T-helper 9 cell (primary cell): ENCODE measurements around the gene SLC22A14.

Source experiments
- DNase-seq: peaks from one replicate; pipeline ENCODE4 v3.0.0-alpha.2; 2020

The SLC22A14 gene

DNA sequence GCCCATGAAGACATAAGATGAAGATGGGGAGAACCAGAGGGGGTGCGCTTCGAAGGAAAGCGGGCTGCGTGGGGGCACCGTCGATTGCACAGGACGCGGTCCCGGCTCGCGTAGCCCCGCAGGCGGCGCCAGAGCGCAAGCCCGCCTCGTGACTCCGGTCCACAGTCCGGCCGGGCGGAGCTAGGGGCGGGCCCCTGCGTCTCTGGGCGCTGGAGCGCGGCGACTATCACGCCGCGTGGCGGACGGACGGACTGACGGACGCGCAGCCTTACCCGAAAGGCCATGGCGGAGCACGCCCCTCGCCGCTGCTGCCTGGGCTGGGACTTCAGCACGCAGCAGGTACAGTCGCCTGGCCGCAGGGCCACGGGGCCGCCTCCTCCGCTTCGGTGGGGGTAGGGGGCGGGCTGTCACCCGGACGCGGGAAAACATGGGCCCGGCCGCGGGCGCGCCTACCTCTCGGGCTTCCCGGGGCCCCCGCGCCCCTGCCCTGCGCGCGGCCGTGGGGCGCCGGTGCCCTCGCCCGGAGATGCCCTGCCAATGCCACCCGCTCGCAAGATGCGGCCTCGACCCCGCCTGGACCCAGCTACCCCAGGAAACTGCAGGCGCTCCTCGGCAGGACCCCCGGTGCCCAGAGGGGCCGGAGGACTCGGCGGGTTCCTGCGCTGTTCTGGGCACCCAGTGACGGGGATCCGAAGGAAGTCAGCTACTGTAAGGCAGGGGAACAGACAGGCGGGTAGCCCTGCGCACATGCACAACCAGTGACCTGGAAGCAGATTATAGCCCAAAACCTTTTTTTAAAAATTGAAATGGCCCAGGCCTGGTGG lies 64.7 kb downstream of the SLC22A14 start, which contains the start of gene XYLB:
Gene XYLB (plus strand): TSS at position 199 of the 824 bp plus-strand sequence. CDS start 84 bp downstream, at position 283.
- DNase-seq, result peak; percentile 59

DNA sequence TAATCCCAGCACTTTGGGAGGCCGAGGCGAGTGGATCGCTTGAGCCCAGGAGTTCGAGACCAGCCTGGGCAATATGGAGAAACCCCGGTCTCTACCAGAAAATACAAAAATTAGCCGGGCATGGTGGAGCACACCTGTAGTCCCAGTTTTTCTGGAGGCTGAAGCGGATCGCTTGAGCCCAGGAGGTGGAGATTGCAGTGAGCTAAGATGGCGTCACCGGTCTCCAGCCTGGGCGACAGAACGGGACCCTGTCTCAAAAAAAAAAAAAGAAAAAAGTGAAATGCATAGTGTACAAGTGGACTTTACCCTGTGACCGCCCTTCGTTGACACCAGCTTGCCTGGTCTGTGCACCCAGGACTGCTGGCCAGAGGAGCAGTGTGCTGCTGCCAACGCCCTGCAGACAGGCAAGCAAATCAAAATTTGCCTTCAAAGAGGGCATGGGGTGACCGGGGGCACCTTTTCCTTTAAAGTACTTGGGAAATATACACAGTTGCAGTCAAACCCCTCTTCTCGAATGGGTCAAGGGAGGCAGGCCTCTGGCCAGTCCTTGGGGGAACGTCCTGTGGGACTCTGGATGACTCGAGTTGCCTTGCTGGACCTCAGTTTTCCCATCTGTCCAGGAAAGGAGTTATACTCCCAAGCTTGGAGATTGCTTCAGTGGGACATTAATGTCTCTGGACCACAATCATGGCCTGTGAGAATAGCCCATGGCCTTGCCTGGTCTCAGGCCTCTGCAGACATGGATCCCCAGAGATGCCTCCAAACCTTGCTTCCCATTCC lies 65.5 kb downstream of the SLC22A14 start:
- DNase-seq, result no peak

DNA sequence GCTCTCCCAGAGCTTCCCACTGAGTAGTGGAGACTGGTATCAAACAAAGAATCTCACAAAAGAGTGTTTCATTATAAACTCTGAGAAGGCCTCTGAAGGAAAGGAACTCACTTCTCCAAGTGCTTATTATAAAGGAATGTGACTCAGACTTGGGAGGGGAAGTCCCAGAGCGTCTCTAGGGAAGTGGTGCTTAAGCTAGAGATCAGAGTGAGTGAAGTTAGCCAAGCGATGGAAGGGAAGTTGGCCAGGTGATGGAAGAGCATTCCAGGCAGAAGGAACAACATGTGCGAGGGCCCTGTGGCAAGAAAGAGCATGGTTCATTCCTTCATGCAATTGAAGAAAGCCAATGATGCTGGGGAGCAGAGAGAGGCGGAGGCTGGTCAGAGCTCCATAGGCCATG lies 66.8 kb downstream of the SLC22A14 start:
- no peak for DNase-seq

DNA sequence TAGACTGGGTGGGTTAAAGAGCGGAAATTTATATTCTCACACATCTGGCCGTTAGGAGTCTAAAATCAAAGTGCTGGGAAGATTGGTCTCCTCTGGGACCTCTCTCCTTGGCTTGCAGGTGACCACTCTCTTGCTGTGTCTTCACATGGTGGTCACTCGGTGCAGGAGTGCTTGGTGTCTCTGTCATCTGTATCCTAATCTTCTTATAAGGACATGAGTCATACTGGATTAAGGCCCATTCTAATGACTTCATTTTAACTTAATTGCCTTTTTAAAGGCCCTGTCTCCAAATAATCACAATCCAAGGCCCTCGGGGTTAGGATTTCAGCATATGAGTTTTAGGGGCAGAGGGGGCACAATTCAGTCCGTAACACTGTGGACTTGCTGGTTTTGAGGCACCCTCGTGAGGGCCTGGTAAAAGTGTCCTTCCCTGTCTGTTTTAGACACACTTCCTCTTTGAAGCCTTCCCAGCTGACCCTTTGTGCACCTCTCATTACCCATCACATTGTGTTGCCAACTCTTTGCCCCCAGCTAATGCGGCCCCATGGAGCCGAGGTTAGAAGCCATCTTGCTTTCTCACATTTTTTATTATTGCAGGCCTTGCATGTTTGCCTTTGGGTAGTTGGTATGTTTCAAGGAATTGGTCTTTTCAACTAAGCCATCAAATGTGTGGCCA lies 67.7 kb downstream of the SLC22A14 start:
- DNase-seq, result no peak

DNA sequence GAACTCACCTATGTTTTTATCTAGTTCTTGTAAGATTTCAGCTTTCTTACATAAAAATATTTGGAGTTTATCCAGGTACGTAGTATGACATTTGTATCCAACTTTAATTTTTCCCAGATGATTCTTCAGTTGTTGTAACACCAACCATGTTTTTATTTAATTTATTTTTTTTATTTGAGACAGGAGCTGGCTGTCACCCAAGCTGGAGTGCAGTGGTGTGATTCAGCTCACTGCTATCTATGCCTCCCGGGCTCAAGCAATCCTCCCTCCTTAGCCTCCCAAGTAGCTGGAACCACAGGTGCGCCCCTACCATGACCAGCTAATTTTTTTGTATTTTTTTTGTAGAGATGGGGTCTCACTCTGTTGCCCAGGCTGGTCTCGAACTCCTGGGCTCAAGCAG lies 71.1 kb downstream of the SLC22A14 start:
- DNase-seq, result no peak

DNA sequence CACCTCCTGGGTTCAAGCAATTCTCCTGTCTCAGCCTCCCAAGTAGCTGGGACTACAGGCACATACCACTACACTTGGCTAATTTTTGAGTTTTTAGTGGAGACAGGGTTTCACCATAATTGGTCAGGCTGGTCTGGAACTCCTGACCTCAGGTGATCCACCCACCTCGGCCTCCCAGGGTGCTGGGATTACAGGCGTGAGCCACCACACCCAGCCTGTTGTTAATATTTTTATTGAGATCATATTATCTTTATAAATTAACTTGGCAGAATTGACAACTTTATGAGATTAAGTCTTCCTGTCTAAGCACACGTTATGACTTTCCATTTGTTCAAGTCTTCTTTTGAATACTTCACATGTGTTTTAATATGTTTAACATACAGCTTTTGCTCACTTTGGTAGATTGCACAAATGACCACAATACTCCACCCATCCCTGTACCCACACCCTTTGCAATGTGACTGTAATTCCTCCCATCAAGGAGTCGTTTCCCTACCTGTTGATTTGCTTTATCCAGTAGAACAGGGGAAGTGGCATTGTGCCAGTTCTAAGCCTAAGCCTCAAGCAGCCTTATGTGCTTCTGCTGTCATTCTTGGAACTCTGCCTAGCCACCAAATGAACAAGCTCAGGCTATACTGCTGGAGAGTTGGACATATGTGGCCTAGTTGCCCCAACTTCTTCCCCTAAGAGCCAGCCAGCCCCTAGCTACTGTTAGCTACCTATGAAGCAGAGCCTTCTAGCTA lies 72.7 kb downstream of the SLC22A14 start:
- DNase-seq, result no peak

DNA sequence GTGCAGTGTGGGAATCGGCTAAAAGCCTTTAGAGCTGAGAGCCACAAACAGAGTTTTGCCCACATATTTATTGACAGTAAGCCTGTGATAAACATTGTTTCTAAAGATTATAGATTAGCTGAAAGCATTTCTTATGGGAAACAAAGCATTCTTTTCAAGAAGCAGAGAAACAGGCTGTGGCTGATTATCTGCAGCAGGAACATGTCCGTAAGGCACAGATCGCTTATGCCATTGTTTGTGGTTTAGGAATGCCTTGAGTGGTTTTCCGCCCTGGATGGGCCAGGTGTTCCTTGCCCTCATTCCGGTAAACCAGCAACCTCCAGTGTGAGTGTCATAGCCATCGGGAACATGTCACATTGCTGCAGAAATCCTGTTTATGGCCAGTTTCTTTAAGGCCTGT lies 76.9 kb downstream of the SLC22A14 start:
- DNase-seq, result no peak

DNA sequence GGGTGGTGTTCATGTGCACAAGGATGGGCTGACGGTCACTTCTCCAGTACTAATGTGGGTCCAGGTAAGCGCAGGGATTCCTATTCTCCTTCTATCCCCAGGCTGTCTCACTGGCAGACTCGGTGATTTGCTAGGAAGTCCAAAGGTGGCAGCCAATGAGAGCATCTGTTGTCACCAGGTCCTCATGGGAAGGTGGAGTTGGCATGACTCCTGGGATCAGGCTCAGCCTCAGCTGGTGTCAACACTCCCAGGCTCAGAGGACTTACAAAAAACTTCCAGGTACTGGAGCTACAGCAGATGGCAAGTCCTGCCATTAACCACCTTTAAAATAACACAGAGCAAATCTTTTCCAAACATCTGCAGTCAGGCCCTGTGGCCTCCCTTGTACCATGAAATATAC lies 78.3 kb downstream of the SLC22A14 start:
- no peak for DNase-seq

DNA sequence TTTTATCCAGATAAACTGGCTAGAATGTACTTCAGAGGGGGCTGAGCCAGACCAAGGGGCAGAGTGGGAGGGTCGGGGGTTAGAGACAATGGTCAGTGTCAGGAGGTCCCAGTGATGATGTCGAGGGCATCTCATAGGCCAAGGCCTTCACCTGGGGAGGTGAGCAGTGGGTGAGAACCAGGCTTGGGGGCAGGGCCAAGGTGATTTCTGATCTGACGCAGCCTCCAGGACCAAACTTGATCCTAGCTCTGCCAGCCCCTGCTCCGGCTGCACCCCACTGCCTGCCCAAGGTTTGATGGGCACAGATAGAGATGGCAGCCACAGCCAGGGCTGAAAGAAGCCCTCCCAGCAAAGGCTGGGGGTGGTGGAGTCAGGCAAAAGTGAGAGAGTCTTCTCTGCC lies 79.4 kb downstream of the SLC22A14 start:
- DNase-seq, result no peak

DNA sequence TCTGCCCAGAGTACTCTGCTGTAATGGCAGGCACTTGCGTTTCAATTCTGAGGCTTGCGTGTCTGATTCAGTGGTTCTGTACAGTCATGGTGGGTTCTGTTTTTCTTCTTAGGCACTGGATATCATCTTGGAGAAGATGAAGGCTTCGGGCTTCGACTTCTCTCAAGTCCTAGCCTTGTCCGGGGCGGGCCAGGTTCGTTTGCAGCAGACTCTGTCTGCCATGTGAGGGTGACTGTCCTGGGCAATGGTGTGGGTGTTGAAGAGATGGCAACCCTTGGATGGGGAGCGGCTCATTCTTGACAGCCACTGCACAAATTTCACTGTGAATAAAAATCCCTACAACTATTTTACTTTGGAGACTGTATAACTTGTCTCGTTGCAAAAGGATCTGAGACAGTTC lies 80.7 kb downstream of the SLC22A14 start:
- DNase-seq, result no peak

DNA sequence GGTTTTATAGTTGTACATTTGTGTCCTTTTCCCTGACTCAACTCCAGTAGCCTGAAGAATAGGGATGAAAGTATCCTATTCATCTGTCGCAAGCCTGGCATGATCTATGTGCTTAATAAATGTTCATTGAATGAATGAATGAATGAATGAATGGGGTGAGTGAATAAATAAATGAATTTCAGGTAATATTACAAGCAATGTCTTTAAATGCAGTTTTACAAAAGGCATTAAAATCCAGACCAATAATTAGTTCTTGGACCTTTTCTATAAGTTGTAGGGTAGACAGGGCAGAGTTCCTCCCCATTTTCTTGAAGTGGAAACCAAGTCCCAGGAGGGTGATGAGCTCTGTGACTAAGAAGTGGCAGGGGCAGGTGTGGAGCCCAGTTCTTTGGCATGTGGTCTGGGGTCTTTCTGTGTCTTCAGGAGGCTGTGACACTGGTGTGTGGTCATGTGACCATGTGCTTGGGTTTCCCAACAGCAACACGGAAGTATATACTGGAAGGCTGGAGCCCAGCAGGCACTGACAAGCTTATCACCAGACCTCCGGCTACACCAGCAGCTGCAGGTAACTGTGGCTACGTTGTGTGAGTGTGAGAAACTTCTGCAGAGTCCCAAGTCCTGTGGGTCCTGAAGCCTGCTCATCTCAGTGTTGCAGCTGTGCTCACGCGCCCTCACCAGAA lies 82.8 kb downstream of the SLC22A14 start:
- DNase-seq, result no peak

DNA sequence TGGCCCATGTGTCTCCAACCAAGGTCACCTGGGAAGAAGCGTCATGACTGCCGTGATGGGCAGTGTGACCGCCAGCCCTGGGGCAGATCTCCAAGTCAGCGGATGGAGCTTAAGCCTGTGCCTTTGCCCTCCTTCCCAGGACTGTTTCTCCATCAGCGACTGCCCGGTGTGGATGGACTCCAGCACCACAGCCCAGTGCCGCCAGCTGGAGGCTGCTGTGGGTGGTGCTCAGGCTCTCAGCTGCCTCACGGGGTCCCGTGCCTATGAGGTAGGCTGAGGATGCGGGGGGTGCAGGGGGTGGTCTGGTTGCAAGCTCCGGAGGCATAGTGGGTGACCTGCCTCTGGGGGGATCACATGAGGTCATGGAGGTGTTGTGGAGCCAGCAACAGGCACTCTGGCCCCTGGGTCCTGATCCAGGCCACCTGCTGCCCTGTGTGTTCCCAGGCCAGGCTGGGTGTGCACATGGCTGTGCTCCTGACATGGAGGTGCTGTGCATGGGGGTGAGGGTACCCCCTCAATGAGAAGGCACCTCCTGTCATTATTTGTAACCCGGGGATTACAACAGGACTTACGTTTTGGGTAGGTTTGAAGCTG lies 83.5 kb downstream of the SLC22A14 start:
- no peak for DNase-seq

DNA sequence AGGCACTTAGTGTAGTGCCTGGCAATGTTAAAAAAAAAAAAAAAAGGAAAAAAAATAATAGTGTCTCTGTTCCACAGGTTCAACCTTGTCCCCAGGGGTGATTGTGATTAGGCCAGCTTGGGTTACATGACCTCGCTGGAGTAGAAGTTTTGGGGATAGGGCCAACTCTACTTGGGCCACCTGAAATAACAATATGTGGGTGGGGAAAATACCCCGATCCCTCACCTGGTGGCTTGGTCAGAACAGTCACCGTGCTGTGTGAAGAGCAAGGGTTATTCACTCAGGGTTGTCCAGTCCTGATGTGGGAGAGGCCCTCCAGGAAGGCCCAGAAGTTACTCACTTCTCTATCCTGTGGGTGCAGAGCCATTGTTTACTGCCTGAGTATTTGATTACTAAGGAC lies 84.0 kb downstream of the SLC22A14 start:
- DNase-seq, result no peak

DNA sequence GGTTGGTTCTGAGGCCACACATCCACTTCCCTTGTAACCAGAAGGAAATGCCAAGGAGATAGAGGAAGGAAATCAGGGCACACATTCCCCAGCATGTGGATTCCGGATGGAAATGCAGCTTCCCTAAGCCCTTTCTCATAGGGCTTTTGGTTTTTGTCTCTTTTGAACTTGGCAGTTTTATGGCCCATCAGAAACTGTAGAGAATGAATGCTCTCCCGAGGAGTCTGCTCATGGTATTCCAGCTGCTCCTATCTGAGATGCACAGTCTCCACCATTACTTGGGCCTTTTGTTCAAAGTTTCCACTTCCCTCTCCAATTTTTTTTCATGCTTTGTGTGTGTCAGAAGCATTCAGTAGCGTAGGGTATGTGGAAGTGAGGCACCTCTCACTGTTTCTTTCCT lies 85.7 kb downstream of the SLC22A14 start:
- DNase-seq, result no peak
